AG04450 (cell line): ENCODE data around the gene VNN1. TPM values are rescaled to one million over a fixed set of nuclear protein-coding genes. Genes with fewer than 3 reads are reported as not detected.

Experiments used
- CTCF ChIA-PET: fragments of 300-600, 350-600 bp; formaldehyde crosslinking; extraction: SDS; loops from one replicate; lab custom pipeline; 2022; ENCODE audit warnings: antibody characterized with exemption, inconsistent platforms; lab: Charles Lee
- POLR2A ChIA-PET: fragments of 350-600 bp; formaldehyde crosslinking; extraction: SDS; loops from one replicate; lab custom pipeline; 2021; ENCODE audit warnings: antibody characterized with exemption, inconsistent platforms; lab: Yijun Ruan, JAX
- DNase-seq: peaks from one replicate; pipeline ENCODE4 v3.0.0-alpha.2; 2011; ENCODE audit warnings: low read depth, low spot score
- H3K27ac ChIP-seq: one replicate; pipeline ENCODE4 v1.5.1; 2012; ENCODE audit warnings: low read depth, low read length, control low read depth
- H3K27me3 ChIP-seq: one replicate; pipeline ENCODE4 v1.6.0; 2012; ENCODE audit warnings: low read length; ENCODE audit not compliant: control insufficient read depth, insufficient read depth
- H3K4me3 ChIP-seq: 2 replicates; pipeline ENCODE4 v1.5.1; 2011; ENCODE audit warnings: mild to moderate bottlenecking, low read depth, low read length, control low read depth
- H3K9me3 ChIP-seq: 2 replicates; pipeline ENCODE4 v1.5.1; 2012; ENCODE audit warnings: low read length; ENCODE audit not compliant: control insufficient read depth, insufficient read depth
- CTCF ChIP-seq: IDR thresholded peaks from 2 replicates; pipeline ENCODE4 v1.5.1; 2011; ENCODE audit warnings: low read depth, low read length, control low read depth, inconsistent platforms
- polyA minus RNA-seq: library from RNA; depleted of rRNA, polyadenylated mRNA; stranded (reverse); fragments of >200 nt; gene quantifications from 2 replicates; pipeline ENCODE4 v1.2.3, GENCODE V29; 2011; rRNA and poly(A)+ RNA removed
- polyA plus RNA-seq: library from polyadenylated mRNA; depleted of rRNA; stranded (reverse); fragments of >200 nt; gene quantifications from 2 replicates; pipeline ENCODE4 v1.2.3, GENCODE V29; 2011; rRNA removed

VNN1 gene
- polyA plus RNA-seq = 0.06 TPM in 1 of 2 replicates, not detected in the other
- polyA minus RNA-seq = 0.14 TPM in 1 of 2 replicates, not detected in the other

- Histone ChIP-seq H3K9me3 (no peaks in the 10 kb centered on the region), H3K27me3 (no peaks in the 10 kb centered on the region), H3K4me3 (no peak within 1 kb of the TSS), H3K27ac (no peak within 1 kb of the TSS)
- no peak for TF ChIP-seq CTCF
- DNase-seq = no peak
- POLR2A ChIA-PET = no interaction called here
- CTCF ChIA-PET = interaction anchor here (1.5 kb wide), 1 partner anchor 11 kb away, joined by 9 read pairs; no protein-coding TSS in a partner anchor
These were observed at the start of gene VNN1 for GRCh38 chr6:132713352-132714134. VNN1 (minus strand) TSS chr6:132714055; CDS start chr6:132714035, 20 bp downstream.

GRCh38 chr6:132763269-132763668 is 49.4 kb upstream of the VNN1 start:
- ChIA-PET POLR2A (no interaction called here), CTCF (interaction anchor here (0.7 to 1.5 kb wide), 5 partner anchors 10 to 48 kb away, joined by 3 to 4 read pairs (median 4); no protein-coding TSS in a partner anchor)
- TF ChIP-seq CTCF = no peak
- H3K27ac ChIP-seq = no peak overlapping the region
- no peaks in the 10 kb centered on the region for H3K9me3 ChIP-seq
- no peaks in the 10 kb centered on the region for H3K27me3 ChIP-seq
- DNase-seq = no peak
- H3K4me3 ChIP-seq = no peak overlapping the region

GRCh38 chr6:132760256-132760655 is 46.4 kb upstream of the VNN1 start:
- no peak for DNase-seq
- ChIA-PET CTCF (interaction anchor here (1.0 kb wide), 1 partner anchor 22 kb away, joined by 3 read pairs; no protein-coding TSS in a partner anchor), POLR2A (no interaction called here)
- Histone ChIP-seq H3K27me3 (no peaks in the 10 kb centered on the region), H3K9me3 (no peaks in the 10 kb centered on the region), H3K4me3 (no peak overlapping the region), H3K27ac (no peak overlapping the region)
- TF ChIP-seq CTCF = no peak

GRCh38 chr6:132758689-132759088 is 44.8 kb upstream of the VNN1 start:
- H3K9me3 ChIP-seq = no peaks in the 10 kb centered on the region
- no peak overlapping the region for H3K4me3 ChIP-seq
- TF ChIP-seq CTCF = no peak
- no peaks in the 10 kb centered on the region for H3K27me3 ChIP-seq
- POLR2A ChIA-PET = no interaction called here
- CTCF ChIA-PET = no interaction called here
- no peak for DNase-seq
- no peak overlapping the region for H3K27ac ChIP-seq

GRCh38 chr6:132752255-132752654 is 38.4 kb upstream of the VNN1 start:
- ChIA-PET CTCF (no interaction called here), POLR2A (interaction anchor here (0.6 kb wide), 1 partner anchor 62 kb away, joined by 3 read pairs; the partner anchor contains the start of gene RPS12)
- no peak for DNase-seq
- H3K27ac ChIP-seq = no peak overlapping the region
- H3K9me3 ChIP-seq = no peaks in the 10 kb centered on the region
- H3K27me3 ChIP-seq = no peaks in the 10 kb centered on the region
- H3K4me3 ChIP-seq = no peak overlapping the region
- TF ChIP-seq CTCF = no peak
